CD4-positive, alpha-beta T cell treated with Interleukin-21 for 1 hour (primary cell): ENCODE data around the gene WRNIP1.

Experiments
- DNase-seq: peaks from one replicate; pipeline ENCODE4 v3.0.0-alpha.2; 2020

The WRNIP1 gene

GRCh38 chr6:2810092-2810671 lies 45.0 kb downstream of the WRNIP1 start:
- DNase-seq: no peak

GRCh38 chr6:2812695-2813094 lies 47.5 kb downstream of the WRNIP1 start:
- DNase-seq: no peak

GRCh38 chr6:2816158-2816557 lies 51.0 kb downstream of the WRNIP1 start:
- no peak for DNase-seq

- DNase-seq: no peak
Measured at GRCh38 chr6:2817903-2818443, 52.8 kb downstream of the WRNIP1 start.

DNA sequence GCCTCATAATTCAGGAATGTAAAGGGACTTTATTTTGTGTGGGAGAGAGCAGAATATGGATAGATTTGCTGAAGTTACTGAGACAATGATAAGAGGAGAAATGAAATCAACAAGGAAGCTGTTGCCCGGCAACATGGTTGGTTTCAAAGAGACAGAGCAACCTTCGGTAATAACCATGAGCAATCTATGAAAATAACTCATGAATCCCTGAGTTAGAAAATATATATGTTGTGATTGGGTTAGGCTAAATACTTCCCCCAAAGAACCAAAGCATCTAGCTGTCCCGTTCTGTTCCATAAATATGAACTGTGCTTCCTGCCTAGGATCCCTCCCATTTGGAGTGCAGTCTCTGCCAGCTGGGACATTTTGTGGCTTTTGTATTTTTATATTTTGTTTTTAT lies 53.4 kb downstream of the WRNIP1 start:
- DNase-seq: no peak

- no peak for DNase-seq
Measured at GRCh38 chr6:2819115-2819514, 53.9 kb downstream of the WRNIP1 start.

DNA sequence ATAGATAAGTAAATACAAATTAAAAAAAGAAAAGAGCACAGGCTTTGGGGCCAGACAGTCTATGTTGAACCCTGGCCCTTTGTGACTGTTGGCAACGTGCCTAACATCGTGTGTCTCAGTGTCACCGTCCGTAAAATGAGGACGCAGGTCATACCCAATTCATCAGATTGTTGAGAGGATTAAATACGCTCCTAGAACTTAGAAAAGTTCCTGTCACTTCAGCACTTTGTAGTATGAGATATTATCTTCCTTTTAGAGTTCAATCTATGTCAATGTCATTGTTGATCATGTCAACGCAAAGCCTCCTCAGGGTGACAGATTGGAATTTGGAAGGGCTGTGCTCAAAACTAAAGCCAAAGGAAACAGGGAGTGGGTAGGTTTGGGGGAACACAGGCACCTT lies 54.8 kb downstream of the WRNIP1 start:
- no peak for DNase-seq

GRCh38 chr6:2820415-2820814 lies 55.2 kb downstream of the WRNIP1 start:
- no peak for DNase-seq

DNA sequence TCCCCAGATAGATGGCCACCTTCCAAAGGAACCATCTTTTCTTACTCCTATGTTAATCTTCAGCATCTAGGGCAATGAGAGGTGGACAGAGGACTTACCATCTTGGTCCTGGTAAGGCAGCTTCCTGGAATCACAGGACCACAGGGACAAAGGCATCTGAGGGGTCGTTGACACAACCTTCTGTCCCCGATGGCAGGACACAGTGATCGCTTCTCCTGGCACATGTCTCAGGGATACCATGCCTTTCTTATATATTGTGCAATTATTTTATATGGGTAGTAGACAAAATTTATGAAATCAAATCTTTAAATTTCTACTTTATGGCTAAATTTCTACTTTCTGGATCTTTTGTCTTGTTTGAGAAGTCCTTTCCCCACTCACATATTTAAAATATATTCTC lies 56.4 kb downstream of the WRNIP1 start:
- no peak for DNase-seq

DNA sequence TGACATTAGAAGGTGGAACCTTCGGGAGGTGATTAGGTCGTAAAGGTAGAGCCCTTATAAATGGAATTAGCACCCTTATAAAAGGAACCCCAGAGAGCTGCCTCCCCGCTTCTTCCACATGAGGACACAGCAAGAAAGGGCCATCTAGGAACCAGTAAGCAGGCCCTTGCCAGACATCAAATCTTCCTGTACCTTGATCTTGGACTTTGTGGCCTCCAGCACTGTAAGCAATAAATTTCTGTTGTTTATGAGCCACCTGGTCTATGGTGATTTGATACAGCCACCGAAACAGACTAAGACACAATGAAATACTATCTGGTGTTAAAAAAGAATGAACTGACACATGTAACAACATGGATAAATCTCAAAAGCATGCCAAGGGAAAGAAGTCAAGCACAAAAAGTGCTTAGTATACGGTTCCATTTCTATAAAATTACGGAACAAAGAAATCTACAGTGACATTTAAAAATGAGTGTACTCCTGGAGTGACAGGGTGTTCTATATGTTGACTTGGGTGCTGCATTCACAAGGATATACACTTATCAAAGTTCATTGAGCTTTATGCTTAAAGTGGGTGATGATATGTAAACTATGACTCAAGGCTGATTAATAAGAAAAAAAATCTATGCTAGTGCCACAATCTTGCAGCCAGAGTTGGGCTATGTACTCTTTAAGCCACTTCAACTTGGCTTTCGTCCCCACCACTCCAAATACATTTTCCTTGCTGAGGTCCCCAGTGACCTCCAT lies 58.1 kb downstream of the WRNIP1 start:
- no peak for DNase-seq

DNA sequence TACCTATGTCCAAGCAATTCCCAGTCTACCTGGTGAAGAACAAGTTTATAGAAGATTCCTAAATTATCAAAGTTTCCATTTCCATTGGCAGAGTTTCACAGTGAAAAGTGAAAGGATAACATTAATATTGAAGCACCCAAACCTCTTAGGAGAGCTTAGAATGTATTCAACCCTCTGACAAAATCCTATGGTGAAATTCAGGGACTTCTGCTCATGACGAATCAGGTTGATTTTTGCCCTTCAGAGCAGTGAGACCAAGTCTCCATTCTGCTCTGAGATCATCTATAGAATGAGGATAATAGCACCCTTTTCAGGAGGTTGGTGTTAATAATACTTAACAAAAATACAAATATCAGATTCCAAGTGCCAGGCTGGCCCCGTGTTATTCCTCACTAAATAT lies 60.9 kb downstream of the WRNIP1 start:
- DNase-seq: no peak

GRCh38 chr6:2827142-2827541 lies 61.9 kb downstream of the WRNIP1 start:
- no peak for DNase-seq

GRCh38 chr6:2828629-2829028 lies 63.4 kb downstream of the WRNIP1 start:
- DNase-seq: no peak

GRCh38 chr6:2829253-2829652 lies 64.1 kb downstream of the WRNIP1 start:
- DNase-seq: no peak

DNA sequence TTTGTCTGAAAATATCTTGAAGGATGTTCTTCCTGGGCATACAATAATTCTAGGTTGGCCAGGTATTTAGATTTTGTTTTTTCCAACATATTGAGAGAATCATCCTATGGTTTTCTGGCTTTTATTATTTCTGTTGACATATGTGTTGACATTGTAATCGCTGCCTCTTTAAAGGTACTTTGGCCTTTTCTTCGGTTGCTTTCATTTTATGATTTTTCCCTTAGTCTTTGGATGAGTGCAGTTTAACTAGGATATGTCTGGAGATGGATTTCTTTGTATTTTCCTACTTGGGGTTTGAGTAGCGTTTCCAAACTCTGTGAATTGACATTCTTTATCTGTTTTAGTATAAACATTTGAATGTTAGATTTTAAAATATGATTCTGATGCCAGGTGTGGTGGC lies 65.0 kb downstream of the WRNIP1 start:
- no peak for DNase-seq

DNA sequence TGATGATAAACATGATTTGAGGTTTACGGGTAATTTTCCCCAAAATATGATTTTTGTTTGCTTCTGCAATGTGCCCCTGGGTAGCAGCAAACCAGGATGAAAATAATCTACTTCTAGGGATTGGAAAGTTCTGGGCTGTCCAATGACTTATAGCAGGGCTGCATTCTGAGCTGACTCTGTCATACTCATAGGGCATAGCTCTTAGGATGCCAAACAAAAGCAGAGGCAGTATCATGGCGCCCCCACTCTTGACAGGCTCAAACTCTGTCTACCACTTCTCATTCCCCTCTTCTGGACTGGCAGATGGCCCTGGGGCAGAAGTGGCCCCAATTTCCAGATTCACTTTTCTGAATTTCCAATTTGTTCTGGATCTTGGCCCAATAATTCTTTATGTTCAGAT lies 66.2 kb downstream of the WRNIP1 start:
- DNase-seq: no peak

DNA sequence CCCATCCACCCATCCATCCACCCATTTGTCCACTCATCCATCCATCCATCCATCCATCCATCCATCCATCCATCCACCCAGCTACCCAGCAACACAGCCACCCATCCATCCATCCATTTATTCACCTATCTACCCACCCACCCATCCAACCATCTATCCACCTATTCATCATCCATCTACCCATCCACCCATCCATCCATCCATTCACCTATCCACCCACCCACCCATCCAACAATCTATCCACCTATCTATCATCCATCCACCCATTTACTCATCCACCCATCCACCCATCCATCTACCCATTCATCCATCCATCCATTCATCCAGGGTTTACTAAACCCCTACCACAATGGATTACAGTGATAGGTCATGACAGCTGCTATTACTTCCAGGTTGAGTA lies 69.1 kb downstream of the WRNIP1 start:
- DNase-seq: no peak
